Raji (cell line): ENCODE results near the gene FAM209B.
"Not testable (repeated sequence)": the region's sequence is repeated elsewhere in the genome, so short reads cannot be mapped to it uniquely, and the experiment has no call there.

Experiments used
- POLR2A ChIP-seq: IDR thresholded peaks from 2 replicates; pipeline ENCODE4 v1.6.1; 2011; ENCODE audit warnings: low read depth, low read length, control low read depth; ENCODE audit not compliant: insufficient read depth

Gene FAM209B

GRCh38 chr20:56532946-56533345 lies at the start of gene FAM209B:
Gene FAM209B, plus strand, starts transcription at chr20:56533246. Its CDS starts 96 bp downstream, at chr20:56533342.
- not testable (repeated sequence) for TF ChIP-seq POLR2A

- TF ChIP-seq POLR2A = no peak
These were observed 49.1 kb upstream of the FAM209B start for GRCh38 chr20:56483970-56484369.

GRCh38 chr20:56487216-56487615 lies 45.8 kb upstream of the FAM209B start:
- no peak for TF ChIP-seq POLR2A

- no peak for TF ChIP-seq POLR2A
These were observed 44.5 kb upstream of the FAM209B start for GRCh38 chr20:56488566-56488965.

GRCh38 chr20:56501116-56501515 lies 31.9 kb upstream of the FAM209B start:
- TF ChIP-seq POLR2A = no peak

- no peak for TF ChIP-seq POLR2A
These were observed 29.1 kb upstream of the FAM209B start for GRCh38 chr20:56503916-56504315.

GRCh38 chr20:56504373-56505005 lies 28.6 kb upstream of the FAM209B start:
- TF ChIP-seq POLR2A = no peak

GRCh38 chr20:56506103-56506502 lies 26.9 kb upstream of the FAM209B start:
- TF ChIP-seq POLR2A = no peak

- TF ChIP-seq POLR2A = no peak
These were observed 21.1 kb upstream of the FAM209B start for GRCh38 chr20:56511926-56512325.

- no peak for TF ChIP-seq POLR2A
These were observed 19.6 kb upstream of the FAM209B start for GRCh38 chr20:56513161-56514150.

- no peak for TF ChIP-seq POLR2A
These were observed 16.4 kb upstream of the FAM209B start for GRCh38 chr20:56516631-56517030.

GRCh38 chr20:56517211-56517610 lies 15.8 kb upstream of the FAM209B start:
- TF ChIP-seq POLR2A = no peak

GRCh38 chr20:56517641-56518040 lies 15.4 kb upstream of the FAM209B start:
- TF ChIP-seq POLR2A = no peak

- no peak for TF ChIP-seq POLR2A
These were observed 14.9 kb upstream of the FAM209B start for GRCh38 chr20:56518126-56518525.

GRCh38 chr20:56518721-56519398 lies 14.2 kb upstream of the FAM209B start:
- no peak for TF ChIP-seq POLR2A
